COLO668 (cell line): Measurements from ENCODE around the gene MED22.
"Not testable (repeated sequence)": the region's sequence is repeated elsewhere in the genome, so short reads cannot be mapped to it uniquely, and the experiment has no call there.

Experiments used
- DNase-seq: peaks from one replicate; lab custom pipeline; 2025; ENCODE audit not compliant: unreplicated experiment; lab: John Stamatoyannopoulos, UW

Gene MED22

DNA sequence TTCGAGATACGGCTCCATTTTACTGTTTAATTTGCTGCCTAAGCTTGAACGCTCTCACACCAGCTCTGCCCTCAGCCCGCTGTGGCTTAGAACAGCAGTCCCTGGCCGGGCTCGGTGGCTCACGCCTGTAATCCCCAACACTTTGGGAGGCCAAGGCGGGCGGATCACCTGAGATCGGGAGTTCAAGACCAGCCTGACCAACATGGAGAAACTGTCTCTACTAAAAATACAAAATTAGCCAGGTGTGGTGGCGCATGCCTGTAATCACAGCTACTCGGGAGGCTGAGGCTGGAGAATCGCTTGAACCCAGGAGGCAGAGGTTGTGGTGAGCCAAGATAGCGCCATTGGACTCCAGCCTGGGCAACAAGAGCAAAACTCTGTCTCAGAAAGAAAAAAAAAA is 29.3 kb upstream of the MED22 start:
- not testable (repeated sequence) for DNase-seq

DNA sequence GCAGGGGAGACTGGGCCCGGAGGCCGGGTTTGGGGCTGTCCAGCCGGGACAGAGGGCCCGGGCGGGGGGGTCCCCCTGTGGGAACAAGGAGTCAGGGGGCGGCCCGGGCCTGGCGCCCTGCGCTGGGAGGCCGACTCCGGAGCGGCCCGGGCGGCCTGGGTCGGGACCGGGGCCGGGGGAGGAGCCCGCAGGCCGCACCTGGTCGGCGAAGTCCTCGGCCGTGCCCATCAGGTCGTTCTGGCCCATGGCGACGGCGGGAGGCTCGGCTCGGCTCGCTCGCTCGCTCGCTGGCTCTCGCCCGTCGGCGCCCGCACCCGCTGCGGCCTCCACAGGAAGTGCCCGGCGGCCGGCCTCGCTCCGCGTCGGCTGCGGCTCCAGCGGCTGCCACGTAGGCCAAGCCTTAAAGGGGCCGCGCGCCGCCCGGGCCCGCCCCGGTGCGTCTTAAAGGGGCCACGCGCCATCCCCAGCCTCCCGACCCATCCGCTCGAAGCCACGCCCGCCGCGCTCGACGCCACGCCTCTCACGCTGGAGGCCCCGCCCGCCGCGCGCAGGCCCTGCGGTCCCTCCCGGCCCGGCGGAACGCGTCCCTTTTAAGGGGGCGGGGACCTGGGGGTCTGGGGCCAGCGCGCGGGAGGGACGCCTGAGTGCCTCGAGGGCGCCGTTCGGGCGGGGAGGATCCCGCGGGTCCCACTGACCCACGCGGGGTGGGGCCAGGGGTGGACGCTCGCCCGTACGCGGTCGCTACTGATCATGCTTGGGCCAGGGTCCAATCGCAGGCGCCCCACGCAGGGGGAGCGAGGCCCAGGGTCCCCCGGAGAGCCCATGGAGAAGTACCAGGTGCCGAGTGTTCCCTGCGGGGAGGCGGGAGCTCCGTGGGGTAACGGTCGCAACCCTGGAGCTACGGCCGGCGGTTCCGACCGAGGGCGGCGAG is 28.1 kb upstream of the MED22 start, which contains the start of the genes STKLD1 and SURF4:
STKLD1 (plus strand) TSS at position 643 of the 931 bp plus-strand sequence; CDS start at position 751, 108 bp downstream.
SURF4 (minus strand) TSS at position 337 of the 931 bp plus-strand sequence; CDS start at position 246, 91 bp downstream.
- DNase-seq, result peak; percentile 98

DNA sequence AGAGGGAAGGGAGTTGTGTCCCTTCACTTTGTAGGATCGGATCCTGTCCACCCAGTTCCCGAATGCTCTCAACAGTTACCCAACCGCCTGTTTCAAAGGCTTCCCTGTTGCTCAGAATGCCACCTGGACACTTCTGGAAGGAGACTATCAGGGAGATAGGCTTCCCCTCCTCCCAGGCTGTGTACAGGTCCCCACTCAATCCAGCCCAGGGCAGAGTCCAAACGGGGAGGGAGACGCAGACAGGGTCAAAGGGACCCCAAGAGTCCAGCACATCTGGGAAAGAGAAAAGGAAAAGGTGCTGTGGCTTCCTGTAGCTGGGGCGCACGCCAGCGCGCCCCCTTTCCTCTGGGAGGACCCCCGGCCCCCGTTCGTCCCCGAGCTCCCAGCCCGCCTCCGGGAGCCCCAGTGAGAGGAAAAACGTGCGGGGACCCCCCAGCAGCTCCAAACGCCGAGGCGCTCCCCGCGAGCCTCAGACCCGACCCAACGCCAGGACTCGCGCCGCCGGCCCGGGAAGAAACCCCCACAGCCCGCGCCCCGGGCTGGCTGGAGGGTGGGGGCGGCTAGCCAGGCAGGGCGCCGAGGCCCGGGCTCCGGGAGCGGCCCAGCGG is 27.3 kb upstream of the MED22 start:
- DNase-seq, result peak; percentile 52

- no peak for DNase-seq
These were observed 26.7 kb upstream of the MED22 start for GRCh38 chr9:133374612-133375115.

DNA sequence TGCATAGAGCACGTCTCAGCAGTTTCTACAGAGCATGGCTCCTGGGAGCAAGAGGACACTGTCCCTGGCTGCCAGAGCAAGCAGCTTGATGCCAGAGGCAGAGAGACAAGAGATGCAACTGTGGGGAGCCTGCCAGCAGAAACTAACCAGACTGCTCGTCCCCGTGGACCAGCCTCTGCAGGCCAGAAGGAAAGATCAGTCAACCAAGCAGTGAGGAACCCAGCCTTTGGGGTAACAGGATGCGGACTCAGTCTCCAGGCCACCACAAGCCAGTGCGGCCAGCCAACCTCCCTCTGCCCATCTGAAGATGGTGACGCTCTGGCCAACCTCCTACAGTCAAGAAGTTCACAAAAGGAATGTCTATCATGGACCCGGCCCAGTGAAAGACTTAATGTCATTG is 24.2 kb upstream of the MED22 start:
- no peak for DNase-seq

DNA sequence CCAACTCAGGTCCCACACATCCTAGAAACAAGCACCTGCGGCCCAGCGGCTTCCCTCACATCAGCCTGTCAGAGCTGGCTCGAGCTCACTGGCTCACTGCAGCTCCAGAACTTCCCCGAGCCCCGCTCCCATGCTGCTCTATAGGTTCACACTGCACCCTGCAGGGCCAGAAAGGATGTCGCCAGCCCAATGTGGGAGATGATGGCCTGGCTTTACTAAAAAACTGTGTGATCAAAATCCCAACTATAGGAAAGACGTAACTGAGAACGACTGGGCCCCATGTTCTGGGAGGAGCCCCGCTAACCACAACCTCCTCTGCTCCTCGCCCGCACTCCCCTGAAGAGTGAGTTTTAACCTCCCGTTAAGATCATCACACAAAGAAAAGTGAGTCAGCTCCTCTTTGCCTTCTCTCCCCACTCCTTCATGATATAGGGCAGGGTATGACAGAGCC is 23.4 kb upstream of the MED22 start:
- no peak for DNase-seq

GRCh38 chr9:133370685-133371084 is 22.8 kb upstream of the MED22 start:
- DNase-seq, result no peak

GRCh38 chr9:133369933-133370332 is 22.0 kb upstream of the MED22 start:
- no peak for DNase-seq

DNA sequence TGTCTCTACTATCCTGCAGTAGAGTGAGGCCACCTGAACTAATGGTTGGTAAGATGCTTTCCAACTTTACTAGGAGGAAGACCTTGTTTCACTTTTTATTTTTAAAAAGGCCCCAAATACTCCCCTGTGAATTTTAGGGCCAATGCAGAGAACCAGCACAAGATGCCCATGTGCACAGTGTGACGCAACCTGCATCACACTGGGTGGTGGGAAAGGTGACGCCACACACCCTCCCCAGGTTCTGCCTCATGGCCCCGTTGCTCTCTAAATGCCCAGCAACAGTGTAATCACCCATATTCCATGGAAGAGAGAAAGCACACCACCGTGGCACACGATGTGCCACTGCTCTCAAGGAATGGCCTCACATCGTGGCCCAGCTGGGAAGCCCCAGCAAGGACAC is 21.5 kb upstream of the MED22 start:
- no peak for DNase-seq

DNA sequence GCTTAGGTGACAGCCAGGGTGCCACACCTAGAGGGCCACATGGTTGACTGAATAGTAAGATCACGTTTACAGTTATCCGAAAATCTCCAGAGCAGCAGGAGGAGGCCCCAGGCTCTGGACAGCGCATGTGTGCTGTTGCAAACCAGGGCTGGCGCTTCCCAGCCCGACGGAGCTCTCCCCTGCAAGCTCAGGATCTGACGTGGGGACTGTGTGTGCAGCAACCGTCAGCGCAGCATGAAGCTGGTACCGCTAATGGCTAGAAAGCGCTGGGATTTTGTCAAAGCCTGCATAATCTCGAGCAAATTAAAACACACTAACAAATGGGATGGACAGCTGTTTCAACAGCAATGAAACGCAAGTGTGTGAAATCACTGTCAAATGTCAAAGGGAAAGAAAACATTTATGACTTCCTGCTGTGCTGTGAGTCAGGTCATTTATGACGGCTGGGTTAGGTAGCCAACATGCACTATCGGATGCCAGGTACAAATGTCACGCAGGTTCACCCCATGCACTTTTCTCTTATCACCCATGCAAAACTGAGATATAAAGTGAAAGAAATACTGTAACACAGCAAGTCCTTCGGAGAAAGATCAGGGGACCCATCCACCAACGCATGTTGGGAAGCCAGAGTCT is 20.4 kb upstream of the MED22 start:
- DNase-seq, result peak; percentile 59

- no peak for DNase-seq
These were observed 19.8 kb upstream of the MED22 start for GRCh38 chr9:133367778-133368177.

DNA sequence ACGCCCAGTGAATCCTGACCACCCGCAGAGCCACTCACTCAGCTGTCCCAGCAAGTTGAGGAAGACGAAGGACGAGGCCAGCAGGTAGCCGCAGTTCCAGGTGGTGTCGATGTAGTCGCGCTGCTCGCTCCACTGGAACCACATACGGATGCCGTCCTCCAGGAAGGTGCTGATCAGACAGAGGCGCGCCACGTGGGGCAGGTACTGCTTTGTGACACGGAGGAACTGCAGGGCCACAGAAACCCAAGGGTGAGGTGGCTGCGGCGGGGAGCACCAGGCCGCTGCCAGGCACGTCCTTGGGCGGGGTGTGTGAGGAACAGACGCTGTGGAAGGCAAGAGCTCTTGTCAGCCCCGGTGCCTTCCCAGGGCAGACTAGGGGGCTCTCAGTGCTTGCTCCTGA is 19.3 kb upstream of the MED22 start:
- DNase-seq, result no peak

- DNase-seq, result no peak
These were observed 18.5 kb upstream of the MED22 start for GRCh38 chr9:133366435-133366834.

GRCh38 chr9:133362359-133363044 is 14.6 kb upstream of the MED22 start:
- no peak for DNase-seq

DNA sequence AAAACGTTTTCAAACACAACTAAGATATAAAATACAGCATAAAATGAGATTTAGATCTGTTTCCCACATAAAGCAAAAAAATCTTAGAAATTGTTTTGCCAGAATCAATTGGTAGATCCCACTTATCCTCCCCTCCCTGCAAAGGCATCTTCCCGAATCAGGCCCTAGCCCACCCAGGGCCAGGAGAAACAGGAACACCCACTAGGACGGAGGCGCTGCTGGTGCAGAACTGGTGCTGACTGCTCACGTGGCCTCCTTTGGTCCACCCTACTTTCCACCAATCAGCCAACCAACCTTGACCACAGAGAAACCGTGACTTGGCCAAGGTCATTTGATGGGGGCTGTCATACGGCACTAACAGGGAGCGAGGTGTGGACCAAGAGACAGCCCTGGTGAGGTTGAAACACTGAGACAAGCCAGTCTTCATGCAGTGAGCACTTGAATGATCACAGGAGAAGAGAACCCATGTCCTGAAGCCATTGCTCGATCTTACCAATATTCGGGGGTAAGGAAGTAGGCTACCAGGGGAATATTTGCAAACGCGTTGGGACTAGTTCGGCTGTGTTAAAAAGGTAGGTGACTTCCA is 13.7 kb upstream of the MED22 start:
- DNase-seq, result no peak

DNA sequence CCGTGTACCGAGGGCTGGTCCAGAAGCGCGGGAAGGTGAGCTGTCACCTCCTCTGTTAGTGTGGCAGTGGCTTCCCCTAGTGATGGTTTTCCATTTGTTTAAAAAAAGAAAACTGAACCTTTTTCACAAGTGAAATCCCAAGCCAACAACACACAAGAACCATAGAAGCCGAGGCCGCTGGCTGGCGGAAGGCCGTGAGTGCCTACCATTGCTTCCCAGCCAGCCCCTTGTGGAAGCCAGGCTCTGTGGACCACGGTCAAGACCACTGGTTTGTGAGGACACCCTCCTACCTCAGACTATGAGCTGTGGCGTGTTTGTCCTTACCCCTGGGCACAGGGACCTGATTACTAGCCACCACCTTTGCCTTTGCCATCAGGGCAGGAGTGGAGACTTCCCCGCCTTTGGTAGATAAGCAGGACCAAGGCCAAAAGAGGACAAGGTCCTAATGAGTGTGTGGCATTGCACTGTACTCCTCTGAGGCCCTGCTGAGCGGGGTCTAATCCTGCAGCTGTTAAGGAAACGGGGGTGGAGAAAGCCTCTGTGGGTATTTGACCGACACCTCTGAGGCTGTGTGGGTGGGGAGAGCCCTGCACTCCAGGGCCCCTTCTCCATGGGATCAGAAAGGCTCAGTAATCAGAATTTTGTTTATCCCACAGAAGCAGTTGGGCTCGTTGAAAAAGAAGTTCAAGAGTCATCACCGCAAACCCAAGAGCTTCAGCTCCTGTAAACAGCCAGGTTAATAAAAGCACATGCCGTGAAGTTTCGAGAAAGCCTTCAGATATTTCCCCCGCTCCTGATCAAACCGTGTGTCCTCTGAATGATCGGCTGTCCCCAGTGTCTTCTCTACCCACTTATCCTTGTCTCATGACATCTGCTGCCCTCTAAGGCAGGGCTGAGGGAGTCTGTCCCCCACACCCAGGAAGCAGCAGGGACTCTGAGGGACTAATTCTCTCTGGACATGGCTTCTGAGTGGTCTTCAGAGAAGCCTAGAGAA is 12.8 kb upstream of the MED22 start:
- no peak for DNase-seq

GRCh38 chr9:133359399-133360175 is 11.7 kb upstream of the MED22 start:
- peak; percentile 23 for DNase-seq

DNA sequence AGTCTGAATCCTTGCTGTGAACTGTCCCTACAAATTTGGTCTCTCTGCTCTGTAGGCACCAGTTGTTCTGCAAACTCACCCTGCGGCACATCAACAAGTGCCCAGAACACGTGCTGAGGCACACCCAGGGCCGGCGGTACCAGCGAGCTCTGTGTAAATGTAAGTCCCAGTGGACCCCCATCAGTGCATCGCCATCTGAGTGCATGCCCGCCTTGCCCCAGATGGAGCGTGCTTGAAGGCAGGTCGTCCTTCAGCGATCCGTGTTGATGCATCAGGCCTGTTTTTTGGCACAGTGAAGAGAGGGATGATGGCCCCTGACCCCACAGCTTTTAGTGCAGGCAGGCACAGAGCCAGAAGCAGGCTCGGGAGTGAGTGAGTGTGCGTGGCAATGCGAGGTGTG is 9.7 kb upstream of the MED22 start:
- no peak for DNase-seq
